Brain microvascular endothelial cell (primary cell): Measurements from ENCODE around the gene HMGXB4.

Source experiments
- DNase-seq: peaks from one replicate; pipeline ENCODE4 v3.0.0-alpha.2; 2020
- H3K27ac ChIP-seq: fragments of 250-450 bp; sonication (Bioruptor Pico); 2 replicates; pipeline ENCODE4 v1.5.1; 2020; ENCODE audit warnings: mild to moderate bottlenecking, moderate library complexity
- H3K27me3 ChIP-seq: fragments of 250-450 bp; sonication (Bioruptor Pico); replicated peaks from 2 replicates; pipeline ENCODE4 v1.5.1; 2020; ENCODE audit warnings: mild to moderate bottlenecking
- H3K36me3 ChIP-seq: fragments of 250-450 bp; sonication (Bioruptor Pico); replicated peaks from 2 replicates; pipeline ENCODE4 v1.5.1; 2020; ENCODE audit warnings: mild to moderate bottlenecking
- H3K4me3 ChIP-seq: 2 replicates; pipeline ENCODE4 v1.5.1; 2011; ENCODE audit warnings: low read depth, mild to moderate bottlenecking, control low read depth, low read length, moderate library complexity
- CTCF ChIP-seq: IDR thresholded peaks from 2 replicates; pipeline ENCODE4 v1.5.1; 2011; ENCODE audit warnings: low read depth, mild to moderate bottlenecking, moderate library complexity, low read length, control low read depth, inconsistent platforms; ENCODE audit errors: missing control alignments
- in situ Hi-C: cut with HindIII; loops from 2 replicates; pipeline ENCODE4 v1.10.0; 2017; ENCODE audit warnings: low sequenced_read_pairs, low pct_ligation_motif_present

HMGXB4 gene

GRCh38 chr22:35313311-35314121 lies 56.2 kb downstream of the HMGXB4 start:
- H3K27me3 ChIP-seq: no peaks in the 10 kb centered on the region
- peak overlapping the region; percentile 72 for H3K27ac ChIP-seq
- H3K36me3 ChIP-seq: peaks cover 6% of the 10 kb centered on the region
- in situ Hi-C loops: no loop called here
- TF ChIP-seq CTCF: no peak
- no peak overlapping the region for H3K4me3 ChIP-seq
- DNase-seq: peak; percentile 93

- H3K4me3 ChIP-seq: no peak overlapping the region
- H3K27ac ChIP-seq: peak overlapping the region; percentile 72
- peaks cover 12% of the 10 kb centered on the region for H3K36me3 ChIP-seq
- DNase-seq: no peak
- H3K27me3 ChIP-seq: no peaks in the 10 kb centered on the region
- in situ Hi-C loops: no loop called here
- no peak for TF ChIP-seq CTCF
Measured at GRCh38 chr22:35314161-35314942, 57.1 kb downstream of the HMGXB4 start.

- in situ Hi-C loops: no loop called here
- DNase-seq: no peak
- Histone ChIP-seq H3K27me3 (no peaks in the 10 kb centered on the region), H3K27ac (no peak overlapping the region), H3K4me3 (no peak overlapping the region), H3K36me3 (peaks cover 12% of the 10 kb centered on the region)
- no peak for TF ChIP-seq CTCF
Measured at GRCh38 chr22:35315141-35315854, 58.0 kb downstream of the HMGXB4 start.

- no peaks in the 10 kb centered on the region for H3K27me3 ChIP-seq
- no peak overlapping the region for H3K4me3 ChIP-seq
- TF ChIP-seq CTCF: no peak
- H3K27ac ChIP-seq: no peak overlapping the region
- in situ Hi-C loops: no loop called here
- peaks cover 12% of the 10 kb centered on the region for H3K36me3 ChIP-seq
- no peak for DNase-seq
Measured at GRCh38 chr22:35315855-35316745, 58.8 kb downstream of the HMGXB4 start.

- DNase-seq: no peak
- Histone ChIP-seq H3K4me3 (no peak overlapping the region), H3K27me3 (no peaks in the 10 kb centered on the region), H3K36me3 (peaks cover 12% of the 10 kb centered on the region), H3K27ac (no peak overlapping the region)
- no peak for TF ChIP-seq CTCF
- in situ Hi-C loops: no loop called here
Measured at GRCh38 chr22:35316751-35317150, 59.5 kb downstream of the HMGXB4 start.
